ENCODE data around the gene MREG.
"Not testable (repeated sequence)": the region's sequence is repeated elsewhere in the genome, so short reads cannot be mapped to it uniquely, and the experiment has no call there.

The MREG gene

DNA sequence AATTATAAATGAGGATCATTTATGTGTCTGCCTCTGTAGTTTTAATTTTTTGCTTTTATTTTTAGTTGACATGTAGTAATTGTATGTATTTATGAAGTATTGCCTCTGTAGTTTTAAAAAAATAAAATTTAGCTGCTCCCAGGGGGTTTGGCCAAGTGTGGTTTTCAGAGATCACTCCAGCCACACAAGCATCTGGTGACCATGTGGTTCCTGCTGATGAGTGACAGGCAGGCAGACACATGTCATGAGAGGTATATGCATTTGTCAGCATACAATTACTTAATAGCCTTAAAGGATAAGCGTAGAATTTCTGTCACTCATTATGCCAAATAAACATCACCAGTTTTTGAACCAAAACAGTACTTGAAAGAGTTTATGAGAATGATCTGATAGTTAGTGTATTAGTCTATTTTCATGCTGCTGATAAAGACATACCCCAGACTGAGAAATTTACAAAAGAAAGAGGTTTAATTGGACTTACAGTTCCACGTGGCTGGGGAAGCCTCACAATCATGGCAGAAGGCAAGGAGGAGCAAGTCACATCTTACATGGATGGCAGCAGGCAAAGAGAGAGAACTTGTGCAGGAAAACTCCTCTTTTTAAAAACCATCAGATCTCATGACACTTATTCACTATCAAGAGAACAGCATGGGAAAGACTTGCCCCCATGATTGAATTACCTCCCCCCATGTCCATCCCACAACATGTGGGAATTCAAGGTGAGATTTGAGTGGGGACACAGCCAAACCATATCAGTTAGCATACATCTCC, 29.6 kb downstream of the MREG start:
- no peak for DNase-seq

DNA sequence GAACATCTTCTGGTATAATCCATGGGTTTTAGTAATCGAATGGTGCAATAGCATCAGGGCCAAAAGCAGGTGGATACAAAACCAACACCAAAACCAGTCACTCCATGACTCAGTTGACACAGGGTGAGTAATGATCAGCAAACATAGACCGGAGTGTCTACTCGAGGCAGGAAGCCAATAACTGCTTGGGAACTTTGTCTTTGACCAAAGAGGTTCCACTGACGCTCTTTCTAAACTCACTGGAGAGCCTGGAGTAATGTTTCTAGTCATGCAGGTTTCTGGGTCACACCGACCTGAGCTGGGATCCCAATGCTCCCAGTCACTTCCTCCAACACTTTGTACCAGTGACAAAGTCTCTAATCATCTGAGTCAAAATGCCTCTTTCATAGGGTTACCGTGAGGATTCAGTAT, 30.9 kb downstream of the MREG start:
- DNase-seq, result peak in 1 of 5 donors; percentile 72

DNA sequence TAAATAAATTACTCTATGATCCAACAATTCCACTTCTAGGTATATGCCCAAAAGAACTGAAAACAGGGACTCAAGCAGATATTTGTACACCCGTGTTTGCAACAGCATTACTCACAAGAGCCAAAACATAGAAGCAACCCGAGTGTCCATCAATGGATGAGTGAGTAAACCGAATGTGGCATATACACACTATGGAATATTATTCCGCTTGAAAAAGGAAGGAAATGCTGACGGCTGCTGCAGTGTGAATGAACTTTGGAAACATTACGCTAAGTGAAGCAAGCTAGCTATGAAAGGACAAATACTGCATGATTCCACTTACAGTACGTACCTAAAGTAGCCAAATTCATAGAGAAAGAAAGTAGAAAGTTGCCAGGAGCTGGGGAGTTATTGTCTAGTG, 32.2 kb downstream of the MREG start:
- DNase-seq, result no peak

DNA sequence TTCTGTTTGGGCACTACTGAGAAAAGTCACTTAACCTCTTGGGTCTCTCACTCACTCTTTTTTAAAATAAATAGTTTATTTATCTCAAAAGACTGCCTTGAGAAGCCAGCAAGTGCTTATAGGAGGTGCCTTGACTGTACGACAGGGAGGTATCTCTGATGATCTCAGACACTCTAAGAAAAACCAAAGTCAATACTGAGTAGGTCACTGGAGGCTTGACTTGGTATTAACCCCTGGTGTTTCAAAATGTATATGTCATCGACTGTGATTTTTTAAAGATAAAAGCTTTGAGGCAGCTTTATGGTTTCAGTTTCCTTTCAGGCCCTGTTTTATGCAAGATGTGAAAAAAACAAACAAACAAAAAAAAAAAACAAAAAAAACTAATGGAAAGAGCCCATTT, 33.7 kb downstream of the MREG start:
- peak in 1 of 5 donors; percentile 78 for DNase-seq

DNA sequence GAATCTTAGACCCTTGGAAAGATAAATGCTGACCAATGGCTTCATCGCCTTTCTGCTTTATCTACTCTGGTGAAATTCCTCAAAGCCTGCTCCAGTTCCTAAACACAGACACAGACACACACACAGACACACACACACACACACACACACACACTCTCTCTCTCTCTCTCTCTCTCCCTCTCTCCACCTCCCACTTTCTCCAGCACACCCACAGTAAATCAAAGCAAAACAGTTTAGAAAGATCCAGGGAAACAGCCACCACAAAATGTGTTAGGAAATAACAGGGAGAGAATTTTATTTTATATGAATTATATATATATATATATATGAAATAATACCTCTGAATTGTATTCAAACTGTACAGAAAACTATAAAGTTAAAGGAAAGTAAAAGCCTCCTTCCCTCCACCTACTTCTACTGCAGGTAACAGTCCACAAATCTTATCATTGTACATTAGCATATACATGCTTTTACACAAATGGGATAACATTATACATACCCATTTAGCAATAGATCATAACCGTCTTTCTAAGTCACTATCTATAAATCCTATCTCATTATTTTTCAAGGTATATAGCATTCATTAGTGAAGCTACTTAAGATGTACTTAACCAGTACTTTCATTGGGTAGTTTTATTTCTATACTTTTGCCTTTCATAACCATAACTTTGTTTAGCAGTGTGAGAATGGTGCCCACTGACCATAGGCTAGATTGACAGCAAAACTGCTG, 38.5 kb downstream of the MREG start:
- DNase-seq, result no peak

DNA sequence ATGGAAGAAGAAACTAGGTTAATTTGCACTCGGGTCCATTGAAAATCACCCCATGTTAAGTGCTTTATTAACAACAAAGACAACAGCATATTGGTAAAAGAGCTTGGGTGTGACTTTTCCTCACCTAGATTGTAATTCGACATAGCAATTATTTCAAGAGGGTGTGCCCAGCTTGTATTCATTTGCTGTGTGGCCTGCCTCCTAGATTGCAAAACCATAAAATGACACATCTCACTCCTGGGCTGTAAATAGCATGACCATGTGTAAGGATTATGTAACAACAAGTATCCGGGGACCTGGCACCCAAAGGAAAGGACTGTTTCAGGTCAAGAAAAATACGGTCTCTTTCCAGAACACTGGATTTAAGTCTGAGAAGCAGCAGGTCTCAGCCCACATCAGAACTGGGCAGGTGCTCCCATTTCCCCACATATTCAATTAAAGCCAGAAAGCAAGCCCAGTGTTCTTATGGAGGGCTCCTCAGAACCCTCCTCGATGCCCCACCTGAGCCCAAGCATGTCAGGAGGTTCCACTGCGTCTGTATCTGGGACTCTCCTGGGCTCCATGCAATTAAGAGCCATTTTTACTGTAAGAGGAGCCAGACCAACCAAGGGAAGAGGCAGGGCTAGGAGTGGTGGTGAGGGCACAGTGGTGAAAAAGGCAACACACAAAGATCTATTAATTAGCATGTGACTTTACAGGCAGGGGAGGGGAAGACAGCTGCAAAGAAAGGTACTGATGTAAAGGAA, 39.2 kb downstream of the MREG start:
- no peak for DNase-seq

DNA sequence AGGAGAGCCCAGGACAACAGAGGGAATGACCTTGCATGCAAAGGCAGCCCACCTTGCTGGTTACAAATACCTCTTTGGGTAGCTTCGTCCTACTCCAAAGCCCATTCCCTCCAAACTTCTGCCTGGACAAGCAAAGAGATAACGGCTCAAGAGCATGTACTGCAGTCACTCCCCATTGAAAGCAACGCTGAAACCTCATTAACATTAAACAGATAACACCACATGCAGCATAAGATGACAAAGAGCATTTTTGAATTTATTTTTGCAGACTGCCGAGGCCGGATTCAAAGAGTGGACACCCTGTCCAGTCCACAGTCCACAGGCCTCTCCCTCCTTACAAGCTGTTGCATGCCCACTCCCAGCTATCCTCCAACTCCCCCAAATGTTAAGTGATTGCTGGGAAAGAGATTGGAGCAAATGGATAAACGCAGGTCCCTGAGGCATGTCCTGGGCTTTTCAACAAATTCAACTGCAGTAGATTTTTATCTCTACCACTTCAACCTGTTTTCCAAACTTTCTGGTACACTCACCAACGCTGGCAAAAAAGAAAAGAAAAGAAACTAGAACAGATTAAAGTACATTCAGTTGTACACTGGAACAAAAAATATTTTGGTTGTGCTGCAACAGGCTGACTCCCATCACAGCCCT, 40.1 kb downstream of the MREG start:
- DNase-seq, result no peak

DNA sequence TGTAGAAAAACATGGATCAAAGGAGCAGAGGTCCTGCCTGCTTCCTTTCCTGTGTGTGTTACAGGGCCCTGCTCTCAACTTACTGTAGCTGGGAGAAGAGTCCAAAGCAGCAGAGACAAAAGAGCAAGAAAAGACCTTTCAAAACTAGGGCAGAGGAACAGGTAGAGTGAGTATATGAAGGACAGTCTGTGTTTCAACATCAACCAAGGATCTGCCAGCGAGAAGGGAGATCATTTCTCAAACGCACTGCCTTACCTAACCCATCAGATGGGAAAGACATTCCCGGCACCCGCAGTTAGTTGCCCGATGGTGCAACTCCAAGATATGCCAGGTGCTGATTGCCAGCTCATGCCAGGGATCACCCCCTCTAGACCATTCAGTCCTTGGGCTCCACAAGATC, 41.7 kb downstream of the MREG start:
- no peak for DNase-seq

DNA sequence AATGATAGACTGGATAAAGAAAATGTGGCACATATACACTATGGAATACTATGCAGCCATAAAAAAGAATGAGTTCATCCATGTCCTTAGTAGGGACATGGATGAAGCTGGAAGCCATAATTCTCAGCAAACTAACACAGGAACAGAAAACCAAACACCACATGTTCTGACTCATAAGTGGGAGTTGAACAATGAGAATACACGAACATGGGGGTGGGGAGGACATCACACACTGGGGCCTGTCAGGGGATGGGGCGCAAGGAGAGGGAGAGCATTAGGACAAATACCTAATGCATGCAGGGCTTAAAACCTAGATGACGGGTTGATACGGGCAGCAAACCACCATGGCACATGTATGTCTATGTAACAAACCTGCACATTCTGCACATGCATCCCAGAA, 42.5 kb downstream of the MREG start:
- DNase-seq, result not testable (repeated sequence)

DNA sequence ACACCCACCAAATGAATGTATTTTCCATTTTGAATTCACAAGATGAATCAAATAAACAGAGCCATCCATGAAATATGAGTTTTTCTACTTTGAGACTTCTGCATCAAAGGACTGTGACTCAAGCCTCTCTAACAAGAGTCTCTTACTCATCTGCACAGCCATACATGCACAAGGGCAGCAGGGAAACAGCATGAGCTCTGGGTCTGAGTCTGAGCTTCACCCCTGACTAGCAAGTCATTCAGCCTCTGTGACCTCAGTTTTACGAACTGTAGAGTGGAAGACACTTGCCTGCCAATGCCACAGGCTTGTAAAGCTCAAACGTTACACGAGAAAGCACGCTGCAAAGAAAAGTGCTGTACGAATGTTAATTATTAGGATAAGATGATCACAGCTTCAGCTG, 42.9 kb downstream of the MREG start:
- no peak for DNase-seq

DNA sequence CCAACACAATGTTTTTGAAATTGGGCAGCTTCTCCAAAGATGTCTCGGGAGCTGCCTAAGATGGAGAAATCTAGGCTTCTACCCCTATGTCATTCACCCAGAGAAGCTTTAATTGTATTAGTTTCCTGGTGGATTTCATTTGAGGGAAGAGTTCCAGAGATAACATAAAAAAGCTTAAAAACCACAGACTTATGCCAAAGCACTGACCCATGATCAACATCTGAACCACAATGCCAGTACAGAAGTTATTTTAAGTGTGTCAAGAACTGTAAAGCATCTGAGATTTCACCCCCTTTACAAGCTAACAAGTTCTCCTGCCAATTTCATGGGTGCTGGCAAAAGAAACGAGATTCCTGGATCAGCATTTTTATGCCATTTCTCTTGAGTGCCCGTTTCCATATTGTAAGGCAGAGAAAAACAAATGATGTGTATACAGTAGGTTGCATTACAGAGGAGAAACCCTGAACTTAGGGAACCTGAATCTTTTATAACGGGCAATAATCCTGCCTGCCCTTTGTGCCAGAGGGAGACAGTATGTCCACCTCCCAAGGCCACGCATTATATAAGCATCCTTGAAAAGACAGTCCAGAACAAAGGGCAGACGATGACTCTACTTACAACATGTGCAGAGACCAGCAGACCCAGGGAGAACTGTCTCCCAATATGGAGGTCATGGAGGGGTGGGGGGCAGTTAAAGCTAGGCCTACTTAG, 44.1 kb downstream of the MREG start:
- no peak for DNase-seq

DNA sequence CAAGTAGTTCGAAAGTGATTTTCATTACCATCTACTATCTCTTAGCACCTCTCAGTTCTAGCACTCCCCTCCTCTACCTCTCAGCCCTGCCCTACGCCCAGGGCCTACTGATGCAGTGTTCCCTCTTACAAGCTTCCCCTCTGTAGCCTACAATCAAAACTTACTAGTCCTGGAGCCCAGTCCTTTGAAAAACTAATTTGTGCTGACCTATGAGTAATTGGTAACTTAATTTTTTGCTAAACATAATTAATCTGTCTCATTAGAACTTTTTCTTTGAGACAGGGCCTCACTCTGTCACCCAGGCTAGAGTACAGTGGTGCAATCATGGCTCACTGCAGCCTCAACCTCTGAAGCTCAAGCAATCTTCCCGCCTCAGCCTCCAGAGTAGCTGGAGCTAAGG, 44.9 kb downstream of the MREG start:
- no peak for DNase-seq

DNA sequence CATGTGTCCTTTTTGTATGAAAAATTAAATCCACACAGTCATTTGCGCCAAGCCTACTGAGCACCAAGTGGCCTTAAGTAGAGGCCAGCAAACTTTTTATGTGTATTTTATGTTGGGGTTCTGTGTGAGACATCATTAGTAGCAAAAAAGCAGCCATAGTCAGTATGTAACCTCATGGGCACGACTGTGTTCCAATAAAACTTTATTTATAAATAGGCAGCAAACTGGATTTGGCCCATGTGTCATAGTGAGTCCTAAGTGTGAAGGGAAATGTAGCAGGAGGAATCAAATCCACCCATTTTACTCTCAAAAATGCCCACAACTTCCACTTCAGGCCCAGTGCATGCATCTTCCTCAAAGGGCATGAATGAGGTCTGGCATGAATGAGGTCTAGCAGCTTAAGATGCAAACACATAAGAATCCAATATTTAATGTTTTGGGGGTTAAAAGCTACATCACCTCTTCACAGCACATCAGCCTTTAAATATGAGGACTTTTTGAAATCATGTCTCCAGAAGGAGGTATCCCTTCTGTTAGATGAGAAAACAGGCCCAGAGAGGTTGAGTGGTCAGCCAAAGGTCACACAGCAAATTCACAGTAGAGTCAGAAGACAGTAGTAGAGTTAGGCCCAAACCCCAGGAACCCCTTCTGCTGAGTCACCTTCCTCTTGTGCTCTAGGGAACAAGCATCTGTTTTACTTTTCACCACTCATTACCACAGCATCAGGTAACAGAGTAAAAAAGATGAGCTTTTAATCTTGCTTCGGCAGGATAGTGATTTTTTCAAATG, 45.6 kb downstream of the MREG start:
- DNase-seq, result peak in 1 of 5 donors; percentile 32

DNA sequence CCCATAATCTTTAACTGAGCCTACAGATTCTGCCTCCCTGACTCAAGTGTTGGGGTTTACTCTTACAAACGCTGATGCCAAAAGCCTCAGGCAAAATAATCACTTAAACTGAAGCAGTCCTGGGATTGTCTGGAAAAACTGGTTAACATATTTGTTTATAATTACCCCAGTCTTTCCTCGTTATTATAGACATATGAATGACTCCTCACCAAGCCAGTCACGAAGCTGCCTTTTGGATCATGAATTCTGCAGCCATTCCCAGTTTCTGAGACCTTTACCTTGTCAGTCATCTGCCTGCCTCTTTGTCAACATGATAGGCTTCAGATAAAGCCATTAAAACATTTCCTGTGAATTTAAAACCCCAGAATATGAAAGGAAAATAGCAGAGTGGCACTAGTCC, 46.4 kb downstream of the MREG start:
- DNase-seq, result no peak

DNA sequence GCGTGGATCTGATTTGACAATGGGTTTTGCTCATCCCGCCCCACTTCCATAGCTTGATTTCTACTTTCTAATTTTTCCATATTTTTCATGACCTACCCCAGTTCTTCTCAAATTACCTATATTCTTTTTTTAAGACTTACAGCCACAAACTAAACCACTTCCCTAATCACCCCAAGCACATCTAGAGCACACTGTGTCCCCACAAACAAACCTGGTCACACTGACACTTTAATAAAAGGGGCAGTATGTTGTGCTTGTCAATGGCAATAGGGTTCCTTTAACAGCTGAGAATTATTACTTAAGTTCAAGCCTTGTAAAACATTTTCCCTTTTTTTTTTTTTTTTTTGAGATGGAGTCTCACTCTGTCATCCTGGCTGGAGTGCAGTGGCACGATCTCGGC, 47.1 kb downstream of the MREG start:
- no peak for DNase-seq

DNA sequence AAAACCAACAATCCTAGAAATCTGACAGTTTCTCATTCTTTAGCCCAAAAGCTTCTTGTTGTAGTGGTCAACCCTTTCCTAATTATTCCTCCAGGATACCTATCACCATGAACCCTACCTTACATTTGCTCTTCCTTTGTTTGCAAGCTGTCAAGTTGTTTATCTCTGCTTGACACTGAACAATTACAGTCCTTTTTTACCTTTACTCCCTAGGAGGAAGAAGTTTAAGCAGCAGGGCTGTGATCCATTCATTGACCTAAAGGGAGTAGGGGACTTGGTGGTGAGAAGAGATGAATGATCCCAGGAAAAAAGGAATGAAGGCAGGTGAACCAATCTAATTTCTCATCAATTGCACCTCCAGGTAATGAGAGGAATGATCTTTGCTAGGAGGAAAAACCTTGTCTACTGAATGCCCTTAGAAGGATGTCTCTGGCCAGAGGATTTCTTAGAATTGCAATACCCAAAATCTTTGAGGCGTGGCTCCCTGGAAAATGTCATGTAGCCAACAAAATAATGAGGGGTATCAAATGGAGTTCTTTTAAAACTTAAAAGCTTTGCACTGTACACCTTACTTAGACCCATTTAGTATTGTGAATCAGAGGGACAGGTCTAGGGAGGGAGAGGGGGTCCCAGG, 47.7 kb downstream of the MREG start:
- no peak for DNase-seq

DNA sequence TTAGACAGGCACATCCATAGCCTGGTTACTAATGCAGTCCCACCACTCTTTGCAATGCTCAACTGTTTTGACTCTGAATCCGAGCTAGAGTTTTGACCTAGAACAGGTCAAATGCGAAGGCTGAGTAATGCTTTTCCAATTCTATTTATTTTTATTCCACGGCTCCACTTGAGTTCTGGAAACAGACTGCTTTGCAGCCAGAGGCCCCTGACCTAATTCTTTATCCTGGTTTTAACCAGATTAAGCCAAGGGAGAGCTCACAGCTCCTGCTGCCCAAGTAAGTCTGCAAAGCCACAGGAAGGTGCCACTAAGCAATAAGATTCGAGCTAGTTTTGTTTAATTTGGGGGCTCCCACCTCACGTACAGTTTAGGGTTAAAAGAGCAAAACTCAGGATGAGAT, 51.4 kb downstream of the MREG start:
- DNase-seq, result no peak

DNA sequence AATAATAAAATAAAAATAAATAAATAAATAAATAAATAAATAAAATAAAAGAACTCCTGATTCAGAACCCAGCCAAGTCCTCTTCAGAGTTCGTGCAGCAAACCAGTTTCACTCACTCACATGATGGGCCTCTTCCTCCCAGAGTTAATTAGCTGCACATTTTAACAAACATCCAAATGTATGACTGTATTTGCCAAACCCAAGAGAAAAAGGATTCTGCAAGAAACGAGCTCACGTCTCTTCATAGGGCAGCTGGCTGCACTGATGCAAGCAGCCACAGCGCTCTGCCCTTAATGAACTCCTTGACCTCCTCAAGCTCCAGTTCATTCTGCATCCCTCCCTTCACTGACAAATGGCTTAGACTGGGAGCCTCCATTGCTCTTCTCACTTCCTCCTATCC, 55.1 kb downstream of the MREG start:
- DNase-seq, result no peak

DNA sequence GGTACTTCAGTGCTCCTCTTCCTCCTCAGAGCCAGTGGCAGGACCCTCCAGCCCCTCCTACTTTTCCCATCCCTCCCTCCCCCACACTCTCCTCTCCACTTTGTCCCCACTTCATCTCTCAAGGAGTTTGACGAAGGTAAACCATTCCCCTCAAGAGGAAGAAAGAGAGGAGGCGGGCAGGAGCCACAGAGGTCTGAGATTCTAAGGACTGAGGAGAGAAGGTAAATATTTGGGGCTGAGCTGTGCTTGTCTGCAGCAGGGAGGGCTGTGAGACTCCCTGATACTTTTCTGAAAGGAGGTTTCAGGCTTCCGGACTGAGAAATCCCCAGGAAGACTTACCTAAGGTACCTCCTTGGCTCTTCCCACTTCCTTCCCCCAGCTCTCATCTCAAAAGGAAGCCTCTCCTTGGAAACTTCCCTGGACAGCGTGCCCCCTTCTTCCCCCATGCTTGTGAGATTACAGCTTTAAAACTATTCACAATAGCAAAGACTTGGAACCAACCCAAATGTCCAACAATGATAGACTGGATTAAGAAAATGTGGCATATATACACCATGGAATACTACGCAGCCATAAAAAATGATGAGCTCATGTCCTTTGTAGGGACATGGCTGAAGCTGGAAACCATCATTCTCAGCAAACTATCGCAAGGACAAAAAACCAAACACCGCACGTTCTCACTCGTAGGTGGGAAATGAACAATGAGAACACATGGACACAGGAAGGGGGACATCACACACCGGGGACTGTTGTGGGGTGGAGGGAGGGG, 55.8 kb downstream of the MREG start:
- DNase-seq, result not testable (repeated sequence)

DNA sequence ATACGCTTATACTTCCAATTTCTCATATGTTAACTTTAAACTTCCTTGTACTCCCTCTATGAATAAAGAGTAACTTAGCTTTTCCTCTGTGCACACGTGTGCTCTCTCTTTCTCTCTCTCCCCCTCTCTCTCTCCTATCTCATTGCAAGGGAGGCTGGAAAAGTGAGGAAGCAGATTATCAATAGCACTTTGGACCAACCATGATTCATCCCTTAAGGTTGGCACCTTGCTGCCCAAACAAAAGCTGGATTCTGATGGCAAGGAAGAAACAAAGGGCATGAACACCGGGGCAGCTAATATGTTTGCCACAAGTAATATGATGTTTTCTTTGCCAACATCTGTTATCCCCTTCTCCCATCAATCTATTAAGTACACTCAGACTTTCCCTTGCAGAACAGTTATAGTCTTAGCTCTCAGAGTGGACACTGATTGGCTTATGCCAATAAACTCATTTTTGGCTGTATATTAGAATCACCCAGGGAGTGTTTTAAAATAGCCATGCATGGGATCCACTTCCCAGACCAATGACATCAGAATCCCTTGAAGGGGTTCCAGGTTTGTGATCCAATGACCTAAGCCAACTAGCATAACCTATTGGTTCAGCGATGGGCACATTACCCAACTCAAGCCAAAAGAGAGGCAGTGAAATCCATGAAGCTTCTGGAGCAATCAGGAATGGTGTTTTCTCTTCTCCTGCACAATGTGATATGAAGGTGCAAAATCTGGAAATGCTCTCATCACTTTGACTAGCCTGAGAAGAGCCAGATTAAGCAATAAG, 60.3 kb downstream of the MREG start:
- DNase-seq, result no peak
